Type B pancreatic cell (in vitro differentiated cells): ENCODE data around the gene GRK5. TPM values are rescaled to one million over a fixed set of nuclear protein-coding genes. Genes with fewer than 3 reads are reported as not detected.

ENCODE experiments used
- DNase-seq: peaks from one replicate; pipeline ENCODE4 v3.0.0; 2021; ENCODE audit warnings: mixed read lengths; ENCODE audit not compliant: unreplicated experiment; ENCODE audit errors: extremely low spot score
- H3K27ac Mint-ChIP-seq: 2 replicates; pipeline ENCODE4 v1.8.0; 2021; ENCODE audit warnings: mild to moderate bottlenecking, mixed read lengths
- H3K27me3 Mint-ChIP-seq: 2 replicates; pipeline ENCODE4 v1.8.0; 2021; ENCODE audit warnings: mixed read lengths
- H3K36me3 Mint-ChIP-seq: 2 replicates; pipeline ENCODE4 v1.8.0; 2021; ENCODE audit warnings: mixed read lengths
- H3K4me1 Mint-ChIP-seq: one replicate; pipeline ENCODE4 v1.8.0; 2021; ENCODE audit warnings: mixed read lengths; ENCODE audit not compliant: unreplicated experiment
- H3K4me3 Mint-ChIP-seq: 2 replicates; pipeline ENCODE4 v1.8.0; 2021; ENCODE audit warnings: mild to moderate bottlenecking, mixed read lengths
- H3K9me3 Mint-ChIP-seq: 2 replicates; pipeline ENCODE4 v1.8.0; 2021; ENCODE audit warnings: mixed read lengths
- total RNA-seq: library from RNA; stranded (reverse); gene quantifications from 2 replicates; pipeline ENCODE4 v1.2.1, GENCODE V29; 2021; ENCODE audit warnings: low replicate concordance
- TF ChIP-seq, protein P1 (sequence below): fragments of 200-600 bp; sonication (generic); conservative IDR thresholded peaks from 2 replicates; pipeline ENCODE4 v1.5.0; 2021; ENCODE audit warnings: antibody characterized with exemption, mild to moderate bottlenecking

GRK5 gene
- total RNA-seq, 1 donor from 2014 or later, result 24.8 TPM

DNA sequence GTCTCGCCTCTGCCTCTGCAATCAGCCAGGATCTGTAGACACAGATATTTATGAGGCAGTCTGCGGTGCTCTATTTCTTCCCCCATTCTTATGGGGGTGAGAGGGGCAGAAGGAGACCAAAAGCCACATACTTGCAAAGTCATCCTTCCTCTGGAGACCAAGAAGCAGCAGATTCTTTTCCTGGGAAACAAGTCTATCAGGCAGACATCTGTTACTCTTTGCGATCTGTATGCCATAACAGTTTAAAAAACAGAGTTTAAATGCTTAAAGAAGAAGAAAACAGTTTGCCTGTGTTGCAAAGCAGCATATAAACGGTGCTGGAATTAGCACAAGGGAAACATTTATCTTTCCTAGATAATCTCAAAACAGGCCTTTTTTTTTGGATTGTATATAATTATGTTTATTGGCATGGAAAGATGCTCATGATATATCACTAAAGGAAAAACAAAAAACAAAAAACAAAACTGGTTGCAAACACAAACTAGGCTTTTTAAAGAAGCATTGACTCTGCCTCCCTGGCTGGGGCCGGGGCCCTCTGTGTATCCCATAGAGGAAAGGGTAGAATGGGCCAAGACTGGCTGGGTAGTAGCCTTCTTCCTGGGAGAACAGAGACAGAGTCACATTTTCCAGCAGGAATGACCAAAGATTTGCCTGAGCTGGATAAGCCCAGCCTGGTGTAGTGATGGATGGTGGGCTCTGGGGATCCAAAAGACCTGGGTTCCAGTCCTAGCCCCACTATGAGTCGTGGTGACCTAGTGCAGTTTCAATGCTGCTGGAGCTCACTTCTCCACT is 284.8 kb downstream of the GRK5 start:
- Mint-ChIP-seq H3K36me3 (no peaks in the 10 kb centered on the region), H3K27me3 (no peaks in the 10 kb centered on the region), H3K9me3 (no peaks in the 10 kb centered on the region), H3K4me1 (no peaks in the 10 kb centered on the region), H3K4me3 (no peak overlapping the region), H3K27ac (no peak overlapping the region)
- DNase-seq, result no peak
- TF ChIP-seq, protein P1, sequence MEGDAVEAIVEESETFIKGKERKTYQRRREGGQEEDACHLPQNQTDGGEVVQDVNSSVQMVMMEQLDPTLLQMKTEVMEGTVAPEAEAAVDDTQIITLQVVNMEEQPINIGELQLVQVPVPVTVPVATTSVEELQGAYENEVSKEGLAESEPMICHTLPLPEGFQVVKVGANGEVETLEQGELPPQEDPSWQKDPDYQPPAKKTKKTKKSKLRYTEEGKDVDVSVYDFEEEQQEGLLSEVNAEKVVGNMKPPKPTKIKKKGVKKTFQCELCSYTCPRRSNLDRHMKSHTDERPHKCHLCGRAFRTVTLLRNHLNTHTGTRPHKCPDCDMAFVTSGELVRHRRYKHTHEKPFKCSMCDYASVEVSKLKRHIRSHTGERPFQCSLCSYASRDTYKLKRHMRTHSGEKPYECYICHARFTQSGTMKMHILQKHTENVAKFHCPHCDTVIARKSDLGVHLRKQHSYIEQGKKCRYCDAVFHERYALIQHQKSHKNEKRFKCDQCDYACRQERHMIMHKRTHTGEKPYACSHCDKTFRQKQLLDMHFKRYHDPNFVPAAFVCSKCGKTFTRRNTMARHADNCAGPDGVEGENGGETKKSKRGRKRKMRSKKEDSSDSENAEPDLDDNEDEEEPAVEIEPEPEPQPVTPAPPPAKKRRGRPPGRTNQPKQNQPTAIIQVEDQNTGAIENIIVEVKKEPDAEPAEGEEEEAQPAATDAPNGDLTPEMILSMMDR, result no peak

DNA sequence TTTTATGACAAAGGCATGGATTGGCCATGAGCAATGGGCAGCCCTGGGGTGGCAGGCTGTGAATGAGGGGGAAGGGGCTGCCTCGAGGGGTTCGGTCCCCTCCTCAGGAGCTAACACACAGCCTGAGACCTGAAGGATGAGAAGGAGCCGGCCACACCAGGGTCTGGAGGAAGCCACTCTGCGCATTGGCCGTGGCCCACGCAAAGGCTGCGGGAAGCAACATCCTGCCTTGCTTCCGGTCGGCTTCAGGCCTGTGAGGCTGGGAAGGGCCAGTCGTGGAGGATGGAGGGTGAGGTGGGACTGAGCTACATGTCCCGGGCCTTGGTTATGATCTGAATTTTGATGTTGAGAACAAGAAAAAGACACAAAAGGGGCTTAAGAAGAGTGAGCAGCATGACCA is 285.8 kb downstream of the GRK5 start:
- no peaks in the 10 kb centered on the region for H3K9me3 Mint-ChIP-seq
- DNase-seq, result no peak
- H3K36me3 Mint-ChIP-seq, result no peaks in the 10 kb centered on the region
- TF ChIP-seq, protein P1, result no peak
- no peak overlapping the region for H3K27ac Mint-ChIP-seq
- H3K4me3 Mint-ChIP-seq, result no peak overlapping the region
- H3K4me1 Mint-ChIP-seq, result no peaks in the 10 kb centered on the region
- H3K27me3 Mint-ChIP-seq, result no peaks in the 10 kb centered on the region

DNA sequence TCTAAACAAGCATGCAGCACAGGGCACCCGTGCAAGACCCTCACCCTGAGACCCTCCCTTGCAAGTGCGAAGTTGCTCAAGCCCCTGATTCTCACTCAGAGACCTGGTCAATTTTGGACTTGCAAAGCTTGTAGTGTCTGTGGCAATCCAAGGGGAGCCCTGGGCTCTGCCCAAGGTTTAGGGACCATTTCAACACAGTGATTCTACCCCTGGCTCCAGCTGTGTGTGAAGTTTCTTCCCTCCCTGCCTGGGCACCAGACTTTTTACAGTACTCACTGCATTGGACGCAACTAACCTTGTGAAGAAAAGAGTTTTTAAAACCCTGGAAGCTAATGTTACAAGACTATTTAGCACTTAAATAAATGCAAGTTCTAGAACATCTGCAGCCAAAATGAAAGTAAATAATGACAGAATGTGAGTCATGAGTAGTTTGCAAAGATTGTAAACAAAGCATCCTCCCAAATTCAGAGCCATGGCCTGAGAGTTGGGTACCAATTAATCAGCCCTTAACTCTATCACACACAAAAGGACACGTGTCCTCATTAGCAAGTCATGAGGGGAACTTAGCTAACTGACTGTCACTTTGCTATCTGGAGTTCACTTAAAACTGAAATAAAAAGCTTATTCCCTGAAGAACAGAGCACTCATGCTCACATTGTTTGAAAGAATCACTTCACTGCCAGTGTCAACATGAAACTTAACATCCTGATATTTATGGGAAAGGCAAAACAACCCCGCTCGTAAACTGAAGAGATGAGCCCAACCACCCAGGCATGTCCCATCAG is 287.1 kb downstream of the GRK5 start:
- Mint-ChIP-seq H3K27me3 (no peaks in the 10 kb centered on the region), H3K36me3 (no peaks in the 10 kb centered on the region)

DNA sequence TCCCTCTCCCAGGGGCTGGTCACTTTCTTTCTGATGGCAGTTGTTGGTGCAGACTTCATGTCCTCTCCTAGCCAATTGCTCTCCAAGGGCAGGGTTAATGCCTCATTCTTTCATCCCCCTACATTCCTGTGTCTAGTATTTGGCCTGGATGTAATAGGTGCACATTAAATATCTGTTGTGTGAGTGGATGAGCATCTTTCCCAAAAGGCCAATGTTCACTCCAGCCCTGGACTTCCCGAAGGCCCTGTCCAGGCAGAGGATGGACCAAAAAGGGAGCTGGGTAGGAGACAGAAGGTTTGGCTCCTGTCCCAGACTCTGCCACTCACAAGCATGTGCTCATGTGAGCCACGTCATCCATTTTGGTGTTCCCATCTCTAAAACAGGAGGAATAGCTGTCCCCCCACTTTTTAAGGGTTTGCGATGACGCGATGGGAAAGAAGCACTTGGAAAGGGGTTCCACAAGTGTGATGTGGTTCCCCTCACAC is 287.7 kb downstream of the GRK5 start:
- Mint-ChIP-seq H3K4me1 (peaks cover 8% of the 10 kb centered on the region), H3K36me3 (no peaks in the 10 kb centered on the region)

More for the DNA sequence above, 287.1 kb downstream of the GRK5 start:
- no peaks in the 10 kb centered on the region for H3K9me3 Mint-ChIP-seq
- H3K27ac Mint-ChIP-seq, result no peak overlapping the region
- no peak for DNase-seq
- TF ChIP-seq, protein P1, result no peak
- peaks cover 4% of the 10 kb centered on the region for H3K4me1 Mint-ChIP-seq
- H3K4me3 Mint-ChIP-seq, result no peak overlapping the region

DNA sequence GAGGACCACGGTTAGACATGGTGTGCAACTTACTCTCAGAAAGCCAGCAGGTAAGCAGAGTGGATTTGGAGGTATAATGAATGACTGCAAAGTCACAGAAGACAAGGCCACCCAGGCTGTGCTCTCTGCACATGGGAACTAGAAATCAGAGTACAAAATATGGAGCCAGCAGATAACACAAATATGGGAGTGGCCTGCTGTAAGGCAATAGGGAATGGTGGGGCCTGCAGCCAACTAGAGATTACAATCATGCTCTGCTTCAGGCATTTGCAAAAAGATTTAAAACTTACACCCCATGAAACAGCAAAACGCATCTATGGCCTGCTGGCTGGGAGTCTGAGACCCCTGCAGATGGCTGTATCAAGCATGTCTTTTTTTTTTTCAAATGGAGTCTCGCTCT is 288.2 kb downstream of the GRK5 start:
- H3K27me3 Mint-ChIP-seq, result peaks cover 4% of the 10 kb centered on the region
- no peaks in the 10 kb centered on the region for H3K9me3 Mint-ChIP-seq
- TF ChIP-seq, protein P1, result no peak
- DNase-seq, result no peak
- H3K4me3 Mint-ChIP-seq, result no peak overlapping the region
- no peaks in the 10 kb centered on the region for H3K36me3 Mint-ChIP-seq
- no peak overlapping the region for H3K27ac Mint-ChIP-seq
- peaks cover 13% of the 10 kb centered on the region for H3K4me1 Mint-ChIP-seq

More for the DNA sequence above, 287.7 kb downstream of the GRK5 start:
- no peaks in the 10 kb centered on the region for H3K27me3 Mint-ChIP-seq
- H3K9me3 Mint-ChIP-seq, result no peaks in the 10 kb centered on the region
- TF ChIP-seq, protein P1, result no peak
- no peak for DNase-seq
- H3K4me3 Mint-ChIP-seq, result no peak overlapping the region
- no peak overlapping the region for H3K27ac Mint-ChIP-seq
